ENCODE results near the gene SYN1. TPM values are rescaled to one million over a fixed set of nuclear protein-coding genes. Genes with fewer than 3 reads are reported as not detected.

The SYN1 gene
- total RNA-seq, 1 donor from 2014 or later, result 2.7 TPM

GRCh38 chrX:47629419-47630200 lies 10.0 kb upstream of the SYN1 start, which contains the start of gene CFP:
Gene CFP (minus strand): TSS chrX:47629930. CDS start chrX:47629844, 86 bp downstream.
- H3K9me3 ChIP-seq, result no peaks in the 10 kb centered on the region
- no peaks in the 10 kb centered on the region for H3K27me3 ChIP-seq
- intact Hi-C loops (cut with DNase I), result no loop called here
- TF ChIP-seq POLR2AphosphoS5 (IDR thresholded peaks at IDR 0.05; ENCODE audit: insufficient read depth in 1 of 2, low read depth in 1 of 2), result no peak
- no peak for TF ChIP-seq CTCF (IDR thresholded peaks at IDR 0.05)
- TF ChIP-seq POLR2A (IDR thresholded peaks at IDR 0.05), result no peak
- H3K36me3 ChIP-seq, result no peaks in the 10 kb centered on the region
- no peak within 1 kb of the TSS for H3K4me3 ChIP-seq
- H3K27ac ChIP-seq, result no peak within 1 kb of the TSS
- DNase-seq (ENCODE audit: extremely low spot score in 2 of 2), result no peak
- no peaks in the 10 kb centered on the region for H3K4me1 ChIP-seq

GRCh38 chrX:47628982-47629381 lies 9.3 kb upstream of the SYN1 start:
- Histone ChIP-seq H3K27ac (no peak overlapping the region), H3K36me3 (no peaks in the 10 kb centered on the region), H3K4me3 (no peak overlapping the region), H3K9me3 (no peaks in the 10 kb centered on the region), H3K27me3 (no peaks in the 10 kb centered on the region), H3K4me1 (no peaks in the 10 kb centered on the region)
- DNase-seq (ENCODE audit: extremely low spot score in 2 of 2), result no peak
- TF ChIP-seq POLR2A (IDR thresholded peaks at IDR 0.05) (no peak), CTCF (IDR thresholded peaks at IDR 0.05) (no peak), POLR2AphosphoS5 (IDR thresholded peaks at IDR 0.05; ENCODE audit: insufficient read depth in 1 of 2, low read depth in 1 of 2) (no peak)
- intact Hi-C loops (cut with DNase I), result no loop called here

- no peaks in the 10 kb centered on the region for H3K27me3 ChIP-seq
- H3K27ac ChIP-seq, result no peak overlapping the region
- H3K4me3 ChIP-seq, result no peak overlapping the region
- no peaks in the 10 kb centered on the region for H3K36me3 ChIP-seq
- H3K4me1 ChIP-seq, result no peaks in the 10 kb centered on the region
- intact Hi-C loops (cut with DNase I), result no loop called here
- no peak for DNase-seq (ENCODE audit: extremely low spot score in 2 of 2)
- TF ChIP-seq CTCF (IDR thresholded peaks at IDR 0.05) (no peak), POLR2AphosphoS5 (IDR thresholded peaks at IDR 0.05; ENCODE audit: insufficient read depth in 1 of 2, low read depth in 1 of 2) (no peak)
- H3K9me3 ChIP-seq, result no peaks in the 10 kb centered on the region
Observed at GRCh38 chrX:47625365-47625764, 5.7 kb upstream of the SYN1 start.

GRCh38 chrX:47623540-47624027 lies 3.9 kb upstream of the SYN1 start:
- no peak for DNase-seq (ENCODE audit: extremely low spot score in 2 of 2)
- Histone ChIP-seq H3K27me3 (no peaks in the 10 kb centered on the region), H3K27ac (no peak overlapping the region)

More at GRCh38 chrX:47623540-47624027, 3.9 kb upstream of the SYN1 start:
- Histone ChIP-seq H3K4me3 (no peak overlapping the region), H3K36me3 (no peaks in the 10 kb centered on the region), H3K4me1 (peaks cover 4% of the 10 kb centered on the region), H3K9me3 (no peaks in the 10 kb centered on the region)
- TF ChIP-seq POLR2AphosphoS5 (IDR thresholded peaks at IDR 0.05; ENCODE audit: insufficient read depth in 1 of 2, low read depth in 1 of 2), result no peak
- no peak for TF ChIP-seq POLR2A (IDR thresholded peaks at IDR 0.05)
- no peak for TF ChIP-seq CTCF (IDR thresholded peaks at IDR 0.05)
- intact Hi-C loops (cut with DNase I), result no loop called here

Measured in vagina (tissue), 2 donors.